AG08395 (cell line): ENCODE measurements around the gene GAB2.
"Not testable (repeated sequence)": the region's sequence is repeated elsewhere in the genome, so short reads cannot be mapped to it uniquely, and the experiment has no call there.

Experiments used
- DNase-seq: peaks from one replicate; pipeline ENCODE4 v3.0.0; 2012; ENCODE audit warnings: mixed read lengths, low spot score

The GAB2 gene

DNA sequence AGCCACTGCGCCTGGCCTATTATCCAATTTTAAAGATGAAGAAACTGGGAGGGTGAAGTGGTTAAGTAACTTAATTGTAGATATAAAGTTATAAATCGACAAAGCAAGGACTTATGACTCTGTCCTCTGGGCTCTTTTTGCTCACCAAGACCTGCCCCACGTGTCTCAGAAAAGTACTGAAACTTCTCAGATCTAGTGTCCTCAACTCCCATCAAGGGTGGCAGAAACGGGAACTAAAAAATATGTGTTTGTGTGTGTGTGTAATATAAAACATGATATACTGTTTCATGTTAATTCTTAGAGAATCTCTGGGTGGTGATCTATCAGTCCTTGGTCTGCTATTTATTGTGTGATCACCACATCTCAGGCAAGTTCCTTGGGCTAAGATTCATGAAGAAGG lies 104.9 kb downstream of the GAB2 start:
- DNase-seq: no peak

DNA sequence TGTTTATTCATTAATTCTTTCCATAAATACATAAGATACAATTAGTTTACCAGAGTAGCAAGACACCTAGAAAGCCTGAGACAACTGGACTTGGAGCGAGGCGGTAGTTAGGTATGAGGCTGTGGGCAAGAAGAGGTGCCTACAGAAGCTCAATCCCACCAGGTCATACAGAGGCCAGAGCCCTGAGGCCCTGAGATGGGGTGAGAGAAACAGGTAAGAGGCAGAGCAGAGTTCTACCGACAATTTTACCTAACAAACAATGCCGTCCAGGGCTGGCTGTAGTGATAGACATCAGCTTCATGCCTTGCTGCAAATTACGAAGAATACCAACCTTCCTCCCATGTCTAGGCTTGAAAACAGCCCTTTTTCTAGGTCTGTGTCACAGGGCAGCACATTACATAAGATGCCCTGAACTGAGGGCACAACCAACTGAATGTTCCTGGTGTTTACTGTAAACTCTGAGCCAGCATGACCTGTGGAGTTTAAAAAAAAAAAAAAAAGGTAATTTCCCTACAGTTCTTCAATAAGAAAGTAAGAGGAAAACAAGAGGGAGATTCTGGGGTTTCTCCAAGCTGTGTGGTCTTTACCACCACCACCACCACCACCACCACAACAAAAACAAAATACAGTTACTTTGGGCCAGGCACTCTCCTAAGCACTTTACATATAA lies 105.8 kb downstream of the GAB2 start:
- DNase-seq: no peak

DNA sequence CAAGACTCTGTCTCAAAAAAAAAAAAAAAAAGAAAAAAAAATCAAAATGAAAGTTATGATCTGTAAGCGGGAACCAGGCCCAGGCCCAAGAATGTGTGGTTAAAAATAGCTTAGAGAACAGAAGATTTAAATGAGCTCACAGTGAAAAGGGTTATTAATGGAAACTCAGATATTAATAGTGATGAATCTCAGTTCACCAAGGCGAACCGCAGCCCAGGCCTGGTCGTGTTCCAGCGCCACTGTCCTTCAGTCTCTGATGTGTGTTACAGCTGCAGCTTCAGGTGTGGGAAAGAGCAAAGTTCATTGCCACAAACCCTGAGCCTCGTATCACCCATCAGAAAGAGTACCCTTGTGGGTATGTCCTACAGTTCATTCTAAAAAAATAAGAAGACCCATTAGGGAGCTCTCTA lies 107.1 kb downstream of the GAB2 start:
- DNase-seq: peak; percentile 40

DNA sequence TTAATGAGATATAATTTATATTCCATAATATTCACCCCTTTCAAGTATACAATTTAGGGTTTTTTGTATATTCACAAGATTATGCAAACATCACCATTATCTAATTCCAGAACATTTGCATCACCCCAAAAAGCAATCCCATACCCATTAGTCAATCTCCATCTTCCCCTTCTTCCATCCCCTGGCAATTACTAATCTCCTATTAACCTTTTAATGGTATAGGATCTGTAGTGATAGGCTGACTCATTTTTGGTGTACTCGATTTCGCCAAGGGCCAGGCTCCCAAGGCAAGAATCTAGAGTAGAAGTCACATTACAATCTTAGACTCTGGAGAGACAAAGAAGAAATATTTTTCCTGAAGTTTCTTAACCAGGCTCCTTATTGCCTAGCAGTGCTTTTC lies 113.4 kb downstream of the GAB2 start:
- no peak for DNase-seq

DNA sequence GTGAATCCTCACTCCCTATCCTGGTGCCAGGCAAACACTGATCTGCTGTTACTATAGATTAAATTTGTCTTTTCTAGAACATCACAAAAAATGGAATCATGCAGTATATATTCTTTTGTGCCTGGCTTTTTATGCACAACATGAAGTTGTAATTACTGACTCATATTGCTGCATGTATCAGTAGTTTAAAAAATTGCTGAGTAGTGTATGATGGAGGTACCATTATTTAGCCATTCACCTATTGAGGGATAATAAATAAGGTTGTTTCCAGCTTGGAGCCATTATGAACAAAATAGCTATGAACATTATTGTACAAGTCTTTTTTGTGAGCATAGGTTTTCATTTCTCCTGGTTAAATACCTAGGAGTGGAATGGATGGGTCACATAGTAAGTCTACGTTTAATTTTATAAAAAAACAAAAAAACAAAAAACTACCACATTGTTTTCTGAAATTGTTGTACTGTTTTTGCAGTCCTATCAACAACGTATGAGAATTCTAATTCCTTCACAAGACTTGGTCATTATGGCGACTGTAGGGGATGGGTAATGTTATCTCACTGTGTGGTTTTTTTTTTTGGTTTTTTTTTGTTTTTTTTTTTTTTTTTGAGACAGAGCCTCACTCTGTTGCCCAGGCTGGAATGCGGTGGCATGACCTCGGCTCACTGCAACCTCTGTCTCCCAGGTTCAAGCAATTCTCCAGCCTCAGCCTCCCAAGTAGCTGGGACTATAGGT lies 117.3 kb downstream of the GAB2 start:
- DNase-seq: no peak

DNA sequence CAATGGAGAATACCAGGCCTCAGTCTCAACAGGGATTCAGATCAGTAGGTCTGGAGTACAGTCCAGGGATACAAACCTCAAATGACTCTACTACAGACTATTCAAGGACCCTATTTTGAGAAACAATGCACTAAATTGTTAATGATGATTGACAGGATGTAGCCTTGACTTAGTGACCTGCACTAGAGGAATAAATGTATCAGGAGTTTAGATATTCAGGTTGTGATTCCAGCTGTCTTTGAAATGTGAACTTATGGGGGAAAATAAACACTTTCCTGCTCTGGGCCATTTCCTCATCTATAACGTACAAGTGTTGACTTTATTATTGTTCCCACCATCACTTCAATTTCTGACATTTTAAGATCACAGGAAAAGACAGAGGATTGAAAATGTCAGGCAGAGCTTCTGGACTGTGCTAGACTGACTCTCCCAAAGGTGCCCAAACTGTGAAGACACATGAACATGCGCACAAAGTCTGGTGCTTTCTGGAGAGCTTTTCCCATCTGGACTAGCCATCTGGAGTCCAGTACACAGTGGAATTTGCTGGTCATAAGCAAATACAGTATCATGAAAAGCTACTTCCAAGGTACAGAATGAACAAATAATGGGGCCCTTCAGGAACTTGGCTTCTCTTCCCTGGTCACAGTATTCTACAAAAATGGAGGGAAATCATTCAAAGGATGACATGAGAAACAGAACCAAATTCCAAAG lies 118.5 kb downstream of the GAB2 start:
- no peak for DNase-seq

DNA sequence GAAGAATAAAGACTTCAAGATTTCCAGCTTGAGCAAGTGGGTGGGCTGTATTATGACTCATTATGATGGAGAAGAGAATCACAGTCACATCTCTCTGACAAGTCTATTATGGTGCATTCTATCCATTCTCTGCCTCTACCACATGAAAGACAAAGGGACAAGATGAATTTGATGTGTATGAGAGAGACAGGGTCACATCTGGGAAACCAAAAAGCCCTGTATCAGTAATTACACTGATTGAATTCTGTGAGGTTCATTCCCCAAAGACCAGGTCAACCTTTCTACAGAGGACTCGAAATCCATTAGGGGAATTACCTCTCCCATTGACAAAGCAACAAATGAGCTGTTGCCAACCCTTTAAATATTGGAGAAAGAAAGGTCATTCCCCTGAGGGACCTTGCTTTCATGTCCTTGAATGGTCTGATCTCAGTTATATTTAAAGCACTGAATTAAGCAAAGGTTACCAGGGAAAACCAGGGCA lies 119.3 kb downstream of the GAB2 start:
- no peak for DNase-seq

DNA sequence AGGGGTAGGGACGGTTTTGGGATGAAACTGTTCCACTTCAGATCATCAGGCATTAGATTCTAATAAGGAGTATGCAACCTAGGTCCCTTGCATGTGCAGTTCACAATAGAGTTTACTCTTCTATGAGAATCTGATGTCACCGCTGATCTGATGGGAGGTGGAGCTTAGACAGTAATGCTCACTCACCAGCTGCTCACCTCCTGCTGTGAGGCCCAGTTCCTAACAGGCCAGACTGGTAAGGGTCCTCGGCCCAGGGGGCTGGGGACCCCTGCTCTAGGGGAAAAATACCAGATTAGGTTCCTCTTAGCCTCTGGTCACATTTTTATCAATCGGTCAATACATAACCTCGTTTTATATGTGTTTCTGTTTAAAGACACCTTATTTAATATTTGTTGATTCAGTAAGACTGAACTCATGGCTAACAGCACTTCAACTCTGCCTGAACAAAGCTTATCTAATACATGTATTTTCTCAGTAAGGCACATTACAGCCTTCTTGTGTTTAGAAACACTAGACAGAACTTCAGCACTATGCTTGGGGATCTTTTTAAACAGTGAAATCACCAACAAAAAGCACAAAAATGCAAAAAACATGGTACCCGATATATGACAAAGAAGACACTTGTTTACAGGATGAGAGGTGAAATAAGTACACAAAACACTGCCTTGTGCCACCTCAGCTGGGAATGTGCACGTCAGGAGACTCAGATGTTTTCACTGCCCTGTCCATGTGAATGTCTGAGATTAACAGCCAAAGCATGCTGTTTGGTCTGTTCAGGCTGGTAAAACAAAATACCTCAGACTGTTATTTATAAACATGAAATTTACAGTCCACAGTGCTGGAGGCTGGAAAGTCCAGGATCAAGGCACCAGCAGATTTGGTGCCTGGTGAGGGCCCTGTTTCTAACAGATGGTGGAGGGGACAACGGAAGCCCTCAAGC lies 121.4 kb downstream of the GAB2 start:
- no peak for DNase-seq

DNA sequence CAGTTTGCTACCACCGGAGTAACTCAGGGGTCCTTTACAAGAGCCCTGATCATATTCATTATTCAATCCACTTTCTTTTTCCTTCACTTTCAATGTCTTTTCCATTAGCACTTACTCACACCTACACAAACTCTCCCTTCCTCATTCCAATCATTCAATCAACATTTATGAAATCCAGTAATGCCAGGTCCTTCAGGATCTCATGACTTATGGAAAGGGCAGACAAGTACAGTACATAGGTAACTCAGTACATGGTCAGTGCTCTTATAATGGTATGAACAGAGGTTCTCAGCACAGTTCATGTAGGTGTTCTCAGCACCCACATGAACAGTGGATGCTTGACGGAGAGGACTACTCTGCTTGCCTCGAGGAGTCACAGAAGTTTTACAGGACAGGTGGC lies 122.3 kb downstream of the GAB2 start:
- no peak for DNase-seq

DNA sequence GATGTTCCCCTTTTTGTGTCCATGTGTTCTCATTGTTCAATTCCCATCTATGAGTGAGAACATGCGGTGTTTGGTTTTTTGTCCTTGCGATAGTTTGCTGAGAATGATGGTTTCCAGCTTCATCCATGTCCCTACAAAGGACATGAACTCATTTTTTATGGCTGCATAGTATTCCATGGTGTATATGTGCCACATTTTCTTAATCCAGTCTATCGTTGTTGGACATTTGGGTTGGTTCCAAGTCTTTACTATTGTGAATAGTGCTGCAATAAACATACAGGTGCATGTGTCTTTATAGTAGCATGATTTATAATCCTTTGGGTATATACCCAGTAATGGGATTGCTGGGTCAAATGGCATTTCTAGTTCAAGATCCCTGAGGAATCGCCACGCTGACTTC lies 123.5 kb downstream of the GAB2 start:
- DNase-seq: not testable (repeated sequence)

DNA sequence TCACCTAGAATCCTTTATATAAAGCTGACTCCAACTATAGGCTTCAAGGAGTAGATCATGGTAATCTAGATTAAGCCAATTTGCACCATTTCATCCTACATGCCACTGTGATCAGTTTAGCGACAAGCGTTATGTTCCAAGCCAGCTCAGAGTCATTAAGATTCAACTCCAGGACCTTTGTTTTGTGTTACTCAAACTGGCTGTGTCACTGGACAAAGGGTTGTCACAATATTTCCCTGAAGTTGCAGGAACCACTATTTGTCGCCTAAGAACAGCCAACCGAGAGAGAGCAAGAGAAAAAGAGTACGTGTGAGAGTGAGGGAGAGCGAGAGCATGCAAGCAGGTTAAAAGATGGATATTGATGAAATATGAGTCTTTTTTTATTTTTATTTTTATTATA lies 124.1 kb downstream of the GAB2 start:
- no peak for DNase-seq

DNA sequence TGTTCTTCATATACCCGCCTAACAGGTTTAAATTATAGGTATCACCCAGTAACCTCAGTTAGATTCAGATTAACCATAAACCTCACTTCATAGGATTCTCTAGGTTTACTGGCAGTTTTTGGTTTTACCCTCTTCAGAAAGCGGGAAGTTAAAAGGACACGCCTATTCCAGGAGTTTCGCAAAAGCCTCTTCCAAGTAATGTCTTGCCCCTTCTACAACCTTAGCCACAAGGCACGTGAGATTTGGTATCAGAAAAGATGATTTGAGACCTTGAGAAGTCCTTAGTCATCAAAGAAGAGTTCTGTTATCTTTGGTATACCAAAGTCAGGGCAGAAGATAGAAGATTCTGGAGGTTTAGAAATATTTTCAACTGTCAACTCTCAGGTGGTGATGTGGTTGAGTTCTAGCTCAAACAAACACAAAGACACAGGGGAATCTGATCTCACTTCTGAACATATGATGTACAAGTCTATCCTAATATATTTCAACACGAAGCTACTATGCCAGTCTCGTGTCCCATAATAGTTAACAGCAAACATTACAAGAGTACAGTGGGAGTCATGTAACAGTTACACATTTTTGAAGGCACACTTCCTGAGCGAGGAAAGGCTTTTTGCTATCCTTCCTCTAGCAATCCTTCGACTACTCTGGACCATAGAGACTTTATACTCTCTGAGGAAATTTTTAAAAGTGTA lies 125.4 kb downstream of the GAB2 start:
- no peak for DNase-seq

DNA sequence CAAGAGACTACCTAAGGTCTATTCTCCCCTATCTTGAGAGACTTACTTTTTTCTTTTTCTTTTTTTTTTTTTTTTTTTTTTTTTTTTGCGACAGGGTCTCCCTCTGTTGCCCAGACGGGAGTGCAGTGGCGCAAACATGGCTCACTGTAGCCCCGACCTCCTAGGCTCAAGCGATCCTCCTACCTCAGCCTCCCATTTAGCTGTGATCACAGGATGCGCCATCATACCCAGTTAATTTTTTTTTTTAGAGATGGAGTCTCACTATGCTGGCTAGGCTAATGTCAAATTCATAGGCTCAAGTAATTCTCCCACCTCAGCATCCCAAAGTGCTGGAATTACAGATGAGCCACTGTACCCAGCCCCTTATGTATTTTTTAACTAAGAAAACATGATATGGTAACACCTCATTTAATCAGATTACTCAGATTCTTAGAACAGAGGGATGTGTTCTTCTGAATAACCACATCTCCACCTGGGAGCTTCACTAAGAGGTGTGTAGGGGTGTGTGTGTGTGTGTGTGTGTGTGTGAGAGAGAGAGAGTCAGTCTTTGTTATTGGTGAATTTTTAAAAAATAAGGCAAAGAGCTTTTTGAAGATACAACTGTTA lies 126.0 kb downstream of the GAB2 start:
- no peak for DNase-seq

DNA sequence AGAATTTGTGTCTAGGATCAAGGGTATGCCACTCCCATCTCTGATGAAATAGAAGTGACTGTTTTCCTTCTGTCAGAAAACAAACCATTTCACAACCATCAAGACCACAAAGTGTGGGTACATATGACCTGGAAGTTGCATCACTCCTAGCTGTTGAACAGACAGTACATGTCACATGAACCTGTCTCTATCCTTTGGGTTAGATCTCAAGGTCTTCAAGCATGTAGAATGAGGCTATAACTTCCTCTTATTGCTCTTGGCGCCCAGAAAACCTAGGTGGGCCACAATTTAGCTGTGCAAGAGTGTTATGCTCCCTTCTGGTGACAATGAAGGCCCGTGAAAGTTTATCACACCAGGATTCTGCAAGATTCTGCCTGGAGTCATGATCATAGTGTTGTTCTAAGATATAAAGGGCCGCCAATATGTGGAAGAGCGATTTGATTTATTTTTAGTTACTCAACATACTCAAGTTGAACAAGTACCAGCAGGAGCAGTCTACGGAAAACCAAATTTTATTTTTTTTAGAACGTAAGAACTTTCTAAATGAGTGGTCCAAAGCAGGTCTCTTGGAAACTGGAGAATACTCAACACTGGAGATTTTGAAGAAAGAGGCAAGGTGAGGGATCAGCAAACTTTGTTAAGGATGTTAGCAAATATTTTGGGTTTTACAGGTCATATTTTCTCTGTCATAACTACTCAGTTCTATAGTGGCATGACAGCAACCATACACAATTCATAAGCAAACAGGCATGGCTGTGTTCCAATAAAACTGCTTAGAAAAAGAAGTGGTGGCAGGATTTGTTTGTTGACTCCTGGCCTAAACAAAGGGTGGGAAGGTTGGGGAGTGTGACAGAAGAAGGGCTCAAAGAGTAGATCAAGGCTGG lies 127.1 kb downstream of the GAB2 start:
- DNase-seq: peak; percentile 44

DNA sequence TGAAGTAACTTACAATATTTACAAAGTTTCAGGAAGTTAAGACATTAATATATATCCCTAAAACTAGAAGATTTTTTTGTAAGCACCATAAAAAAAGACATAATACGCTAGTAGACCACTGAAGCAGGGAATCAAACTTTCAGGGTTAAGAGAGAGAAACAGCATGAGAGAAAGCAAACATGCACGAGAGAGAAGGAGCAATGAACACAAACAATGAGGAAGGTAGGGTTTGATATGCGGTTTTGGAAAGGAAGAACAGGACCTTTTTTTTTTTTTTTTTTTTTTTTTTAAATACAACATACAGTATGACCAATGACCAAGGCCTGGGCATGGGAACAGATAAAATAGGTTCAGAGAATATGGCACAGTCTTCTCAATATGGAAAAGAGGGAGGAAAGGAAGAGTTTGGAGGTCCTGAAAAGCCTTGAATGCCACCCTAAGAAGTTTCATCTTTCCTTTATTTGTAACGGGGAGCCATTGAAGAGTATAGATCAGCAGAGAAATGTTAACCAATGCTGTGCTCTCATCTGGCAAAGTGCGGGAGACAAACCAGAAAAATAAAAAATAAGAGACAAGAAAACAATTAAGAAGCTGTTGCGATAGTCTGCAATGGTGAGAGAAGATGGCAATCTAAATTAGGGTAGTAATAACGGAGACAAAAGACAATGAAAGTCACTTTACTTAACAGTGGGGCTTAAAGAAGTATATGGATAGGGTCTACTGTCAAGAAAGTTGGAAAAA lies 127.9 kb downstream of the GAB2 start:
- DNase-seq: no peak

DNA sequence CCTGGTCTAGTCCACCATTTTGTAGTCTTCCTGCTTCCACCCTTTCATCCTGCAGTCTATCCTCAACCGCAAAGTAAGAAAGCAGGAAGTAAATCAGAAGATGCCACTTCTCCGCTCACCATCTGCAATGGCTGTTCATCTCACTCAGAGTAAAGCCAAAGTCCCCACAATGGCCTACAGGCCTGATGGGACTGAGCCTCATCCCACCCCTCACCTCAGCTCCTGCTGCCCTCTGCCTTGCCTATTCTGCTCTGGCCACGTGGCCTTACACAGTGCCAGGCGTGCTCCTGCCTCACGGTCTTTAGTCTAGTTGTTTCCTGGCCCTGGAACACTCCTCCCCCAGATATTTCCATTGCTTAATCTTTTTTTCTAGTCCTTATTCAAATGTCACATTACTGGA lies 133.4 kb downstream of the GAB2 start:
- DNase-seq: no peak

DNA sequence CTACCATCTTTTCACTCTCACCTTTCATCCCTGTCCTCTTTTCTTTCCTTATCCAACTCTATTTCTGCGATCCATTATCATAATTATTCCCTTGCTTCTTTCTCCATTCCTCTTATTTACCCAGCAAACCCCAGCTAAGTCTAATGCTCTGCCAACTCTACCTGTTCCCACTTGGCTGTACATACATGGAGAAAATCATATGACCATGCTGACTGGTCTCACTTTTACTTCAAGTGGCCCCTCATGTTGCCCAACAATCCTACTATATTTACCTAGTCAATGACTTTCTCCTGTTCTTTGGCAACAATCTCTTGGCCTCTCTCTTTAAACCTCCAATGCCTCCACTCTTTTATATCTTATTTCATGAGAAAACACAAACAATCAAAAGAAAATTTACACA lies 134.8 kb downstream of the GAB2 start:
- no peak for DNase-seq

DNA sequence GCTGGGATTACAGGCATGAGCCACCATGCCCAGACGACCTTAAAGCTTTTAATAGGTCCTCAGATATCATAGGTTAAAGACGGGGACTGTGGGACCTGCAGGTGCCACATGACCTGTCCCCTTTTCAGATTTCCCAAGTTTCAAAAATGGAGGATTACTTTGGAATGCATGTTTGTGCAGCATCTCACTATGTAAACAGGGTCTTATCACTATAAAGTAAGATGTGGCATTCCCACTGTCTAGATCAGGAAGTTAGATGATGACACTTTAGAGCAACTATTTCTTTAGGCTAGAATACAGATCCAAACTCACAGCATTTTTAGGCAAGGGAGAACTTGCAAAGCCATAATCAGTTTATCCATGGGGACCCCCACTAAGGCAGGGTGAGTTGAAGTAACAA lies 136.1 kb downstream of the GAB2 start:
- DNase-seq: no peak

DNA sequence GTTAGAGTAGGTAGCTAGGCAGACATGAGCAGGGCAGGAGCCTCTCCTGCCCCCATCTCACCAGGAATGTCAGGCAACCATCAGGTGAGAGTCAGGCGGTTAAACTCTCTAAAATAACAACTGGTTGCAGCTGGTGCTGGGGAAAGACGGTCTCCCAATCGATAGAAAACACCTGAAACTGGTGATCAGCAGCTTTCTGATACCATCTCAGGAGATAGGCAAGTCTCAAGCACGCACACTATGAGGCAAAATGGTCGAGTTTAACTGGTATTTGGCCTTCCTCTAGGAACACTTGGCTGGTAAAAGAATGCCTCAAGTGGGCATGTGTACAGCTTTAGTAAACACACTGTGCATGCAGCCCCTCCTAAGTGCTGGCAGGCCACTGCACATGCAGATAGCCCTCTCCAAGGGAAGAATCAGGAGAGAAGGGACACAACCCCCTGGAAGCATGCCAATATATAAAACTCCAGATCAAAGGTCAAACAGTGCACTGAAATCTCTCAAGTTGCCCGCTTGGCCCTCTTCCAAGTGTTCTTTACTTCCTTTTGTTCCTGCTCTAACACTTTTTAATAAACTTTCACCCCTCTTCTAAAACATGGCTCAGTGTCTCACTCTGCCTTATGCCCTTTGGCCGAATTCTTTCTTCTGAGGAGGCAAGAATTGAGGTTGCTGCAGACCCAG lies 140.2 kb downstream of the GAB2 start:
- DNase-seq: no peak
